NCI-H187 (cell line): ENCODE data around the gene CTNNA3.

Experiments
- DNase-seq, 2 experiments: peaks; one replicate each; lab custom pipeline; 2025; lab: John Stamatoyannopoulos, UW

Gene CTNNA3

GRCh38 chr10:67015225-67015624 lies 680.8 kb downstream of the CTNNA3 start:
- DNase-seq: no peak

GRCh38 chr10:67011981-67012380 lies 684.0 kb downstream of the CTNNA3 start:
- DNase-seq: no peak

DNA sequence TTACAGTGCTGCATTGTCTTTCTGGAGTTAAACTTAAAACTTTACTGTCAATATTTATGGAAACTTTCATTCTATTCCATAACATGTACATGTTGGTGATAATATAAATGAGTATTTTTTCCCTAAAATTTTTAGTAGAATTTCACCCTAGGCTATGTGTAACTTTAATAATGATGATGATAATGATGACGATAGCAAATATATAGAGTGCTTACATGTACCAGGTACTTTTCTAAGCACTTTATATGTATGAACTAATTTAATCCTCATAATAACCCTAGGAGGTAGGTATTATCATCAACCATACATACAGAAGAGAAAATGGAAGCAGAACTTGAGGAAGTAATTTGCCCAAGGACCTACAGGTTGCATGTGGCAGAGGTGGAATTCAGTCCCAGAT lies 684.5 kb downstream of the CTNNA3 start:
- no peak for DNase-seq

DNA sequence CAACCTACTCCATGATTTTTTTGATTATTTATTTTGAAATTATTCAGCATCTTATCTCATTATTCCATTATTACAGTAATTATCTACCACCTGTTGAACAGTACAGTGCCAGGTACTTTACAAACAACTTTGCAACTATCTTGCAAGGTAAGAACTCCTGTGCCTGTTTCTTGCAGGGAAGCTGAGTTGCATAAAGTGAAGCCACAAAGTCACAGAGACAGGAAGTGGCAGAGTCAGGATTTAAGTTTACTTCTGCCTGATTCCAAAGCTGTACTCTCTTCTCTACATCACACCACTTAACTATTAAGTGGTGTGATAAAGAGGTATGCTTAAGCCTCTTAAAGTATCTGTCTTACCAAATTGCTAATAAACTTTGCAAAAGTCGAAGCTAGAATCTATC lies 690.0 kb downstream of the CTNNA3 start:
- DNase-seq: no peak

DNA sequence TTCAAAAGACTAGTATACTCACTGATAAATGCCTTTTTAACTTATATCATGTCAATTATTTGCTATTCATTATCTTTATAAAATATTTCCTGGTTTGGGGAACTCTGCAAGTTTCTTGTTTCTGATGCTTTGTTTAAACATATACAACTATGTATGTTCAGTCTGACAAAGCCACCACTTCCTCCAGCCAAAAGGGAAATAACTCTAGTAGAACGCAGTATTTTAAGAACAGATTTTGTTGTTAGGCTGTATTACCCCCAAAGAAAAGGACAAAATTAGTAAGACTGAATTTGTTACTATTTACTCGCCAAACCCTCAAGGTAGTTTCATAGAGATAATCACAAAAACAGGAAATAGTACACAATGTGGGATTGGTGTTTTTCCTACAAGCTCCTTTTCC lies 691.3 kb downstream of the CTNNA3 start:
- no peak for DNase-seq

GRCh38 chr10:66999762-67000545 lies 696.0 kb downstream of the CTNNA3 start:
- no peak for DNase-seq

- DNase-seq: no peak
These were observed 699.0 kb downstream of the CTNNA3 start for GRCh38 chr10:66996996-66997395.

DNA sequence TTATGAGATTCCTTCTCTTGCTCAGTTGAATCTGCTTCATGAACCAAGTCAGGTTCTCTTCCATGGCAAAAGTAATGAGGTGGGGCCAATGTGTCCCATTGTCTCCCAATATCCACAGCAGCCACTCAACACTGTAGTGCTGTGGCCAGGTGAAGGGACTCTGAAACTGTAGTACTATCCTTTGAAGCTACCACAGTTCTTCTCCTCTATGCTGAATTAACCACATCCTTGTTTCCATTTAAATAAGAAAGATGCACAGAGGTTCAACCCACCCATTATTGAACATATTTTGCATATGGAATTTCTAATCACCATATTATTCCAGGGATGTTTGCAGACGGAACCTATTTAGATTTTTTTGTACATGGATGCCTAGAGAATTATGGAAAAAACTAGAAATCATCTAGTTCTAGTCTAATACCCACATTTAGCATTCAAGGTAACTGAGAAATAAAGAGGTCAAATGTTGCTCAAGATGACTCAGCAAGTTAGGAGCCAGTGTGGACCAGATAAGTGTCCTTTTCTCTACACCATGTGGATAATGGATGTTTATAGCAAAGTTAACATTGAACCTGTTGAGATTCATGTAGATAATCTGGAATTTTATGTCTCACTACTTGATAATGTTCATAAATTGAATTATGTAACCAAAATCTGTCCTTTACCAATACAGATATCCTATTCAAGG lies 705.7 kb downstream of the CTNNA3 start:
- DNase-seq: no peak

GRCh38 chr10:66983475-66983818 lies 712.5 kb downstream of the CTNNA3 start:
- no peak for DNase-seq

DNA sequence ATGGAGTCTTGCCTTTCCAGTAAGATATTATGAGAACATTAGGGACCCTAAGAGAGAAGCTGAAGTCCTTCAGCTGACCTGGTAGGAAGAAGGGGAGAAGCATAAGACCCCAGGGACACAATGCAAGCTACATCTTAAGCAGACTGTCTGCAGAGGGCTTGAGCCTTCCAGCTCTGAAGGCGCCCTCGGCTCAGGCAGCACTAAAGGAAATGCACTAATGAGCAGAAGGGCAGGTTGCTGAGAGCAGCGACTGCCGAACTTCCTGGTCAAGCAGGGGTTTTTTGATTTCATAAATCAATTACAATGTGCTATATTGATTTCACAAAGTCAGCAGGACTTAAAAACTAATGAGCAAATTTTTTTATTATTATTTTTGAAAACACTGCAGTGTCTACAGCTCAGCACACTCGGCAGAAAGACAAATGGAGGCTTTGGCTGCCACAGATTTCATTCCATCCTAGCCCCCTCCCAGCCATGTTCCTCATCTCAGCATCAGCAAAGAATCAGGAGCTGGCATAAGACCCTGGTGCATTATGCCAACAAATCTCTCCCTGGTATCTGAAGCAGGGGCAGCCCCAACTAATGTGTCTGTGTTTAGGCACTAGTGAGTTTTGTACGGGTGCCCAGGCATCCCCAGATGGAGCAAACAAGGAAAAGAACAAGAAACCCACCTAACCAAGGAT lies 713.1 kb downstream of the CTNNA3 start:
- no peak for DNase-seq

- DNase-seq: no peak
These were observed 714.0 kb downstream of the CTNNA3 start for GRCh38 chr10:66982053-66982420.

DNA sequence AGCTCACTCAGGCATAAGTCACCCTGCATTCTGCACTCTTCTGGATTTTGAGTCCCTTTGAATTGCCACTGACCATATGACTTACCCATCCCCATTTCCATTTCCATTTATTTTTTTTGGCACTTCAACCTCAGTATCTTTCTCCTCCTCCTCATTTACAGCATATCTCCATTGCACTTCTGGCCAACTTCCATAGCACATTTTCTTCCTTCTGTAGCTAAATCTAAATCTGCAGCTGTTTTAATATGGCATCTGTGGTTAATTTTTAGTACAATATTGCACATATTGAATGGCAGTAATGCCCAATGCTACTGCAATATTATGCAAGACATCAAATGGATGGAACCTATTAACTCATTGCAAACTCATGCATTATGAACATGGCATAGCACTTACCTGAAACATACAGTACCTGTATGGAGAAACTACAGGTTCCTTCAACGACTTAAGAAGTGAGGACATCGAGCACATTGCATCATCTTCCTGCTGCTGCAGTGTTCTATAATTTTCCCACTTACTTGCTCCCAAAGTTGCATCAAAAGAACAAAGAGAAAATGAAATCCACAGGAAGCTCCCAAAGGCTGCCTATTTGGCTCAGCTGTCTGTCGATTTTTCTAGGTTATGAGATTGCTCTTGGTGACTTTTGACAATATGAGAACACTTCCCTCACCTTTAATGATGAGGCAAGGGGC lies 714.5 kb downstream of the CTNNA3 start:
- no peak for DNase-seq

GRCh38 chr10:66980246-66980815 lies 715.7 kb downstream of the CTNNA3 start:
- DNase-seq: no peak

GRCh38 chr10:66964946-66965345 lies 731.0 kb downstream of the CTNNA3 start:
- no peak for DNase-seq

GRCh38 chr10:66958466-66958865 lies 737.5 kb downstream of the CTNNA3 start:
- no peak for DNase-seq

- no peak for DNase-seq
These were observed 744.1 kb downstream of the CTNNA3 start for GRCh38 chr10:66951896-66952295.

- no peak for DNase-seq
These were observed 752.4 kb downstream of the CTNNA3 start for GRCh38 chr10:66943590-66943989.

GRCh38 chr10:66942407-66942806 lies 753.6 kb downstream of the CTNNA3 start:
- DNase-seq: no peak

- no peak for DNase-seq
These were observed 754.5 kb downstream of the CTNNA3 start for GRCh38 chr10:66941491-66941890.

DNA sequence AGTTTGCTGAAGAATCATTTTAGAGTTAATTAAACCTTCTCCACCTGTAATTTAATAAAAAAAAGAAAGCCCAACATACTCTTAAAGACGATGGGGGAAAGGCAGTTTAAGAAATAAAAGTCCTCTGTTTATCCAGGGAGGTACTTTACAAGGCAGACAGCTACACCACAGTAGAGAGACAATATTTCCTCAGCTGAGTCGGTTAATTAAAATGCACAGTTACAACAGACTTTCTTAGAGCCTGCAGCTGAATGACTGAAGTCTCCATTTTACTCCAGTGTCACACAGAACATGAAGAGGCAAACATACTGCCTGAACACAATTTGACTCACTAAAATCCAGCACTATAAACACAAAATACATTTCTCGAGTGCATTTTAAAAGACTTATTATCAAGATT lies 755.0 kb downstream of the CTNNA3 start:
- DNase-seq: no peak

GRCh38 chr10:66934711-66935110 lies 761.3 kb downstream of the CTNNA3 start:
- DNase-seq: no peak

- no peak for DNase-seq
These were observed 764.0 kb downstream of the CTNNA3 start for GRCh38 chr10:66931949-66932343.
